ENCODE results near the gene MAGT1. TPM values are rescaled to one million over a fixed set of nuclear protein-coding genes. Genes with fewer than 3 reads are reported as not detected.

MAGT1 gene
- total and polyA plus RNA-seq, 4 experiments from 2014 or later = 29.5 to 52.7 (median 38.7) TPM

Other genes with a start within 250 kb of the MAGT1 start
- gene ATRX, start 109.2 kb downstream of the MAGT1 start, total RNA-seq = 100 to 1,000 TPM; 106 to 111 TPM
- 10 to 100 TPM; 24.4 to 80.4 TPM for gene ATRX, start 109.2 kb downstream of the MAGT1 start, polyA plus RNA-seq
- 100 to 1,000 TPM; 115 to 126 TPM for gene COX7B, start 4.0 kb upstream of the MAGT1 start, total RNA-seq
- 100 to 1,000 TPM; 382 to 658 TPM for gene COX7B, start 4.0 kb upstream of the MAGT1 start, polyA plus RNA-seq
- gene ATP7A, start 15.3 kb upstream of the MAGT1 start, total RNA-seq = 10 to 100 TPM; 15.3 to 16.8 TPM
- gene ATP7A, start 15.3 kb upstream of the MAGT1 start, polyA plus RNA-seq = 1 to 10 TPM; 3.2 to 6.5 TPM
- gene PGAM4, start 74.2 kb upstream of the MAGT1 start, total RNA-seq = not detected
- under 1 TPM in 1 of 2 donors, not detected in 1; 0.45 TPM for gene PGAM4, start 74.2 kb upstream of the MAGT1 start, polyA plus RNA-seq
- gene PGK1, start 208.8 kb upstream of the MAGT1 start, total RNA-seq = 100 to 1,000 TPM; 205 to 209 TPM
- 100 to 1,000 TPM; 461 to 867 TPM for gene PGK1, start 208.8 kb upstream of the MAGT1 start, polyA plus RNA-seq
- 10 to 100 TPM; 23.6 to 28.3 TPM for gene TAF9B, start 244.2 kb upstream of the MAGT1 start, total RNA-seq
- 10 to 100 TPM; 27.1 to 32.8 TPM for gene TAF9B, start 244.2 kb upstream of the MAGT1 start, polyA plus RNA-seq

Measured in CD4-positive, alpha-beta memory T cell (primary cell).